NCI-H1417 (cell line): Measurements from ENCODE around the gene CLDN20.
"Not testable (repeated sequence)": the region's sequence is repeated elsewhere in the genome, so short reads cannot be mapped to it uniquely, and the experiment has no call there.

Source experiments
- DNase-seq, 3 experiments: peaks; one replicate each; lab custom pipeline; 2025; lab: John Stamatoyannopoulos, UW

The CLDN20 gene

DNA sequence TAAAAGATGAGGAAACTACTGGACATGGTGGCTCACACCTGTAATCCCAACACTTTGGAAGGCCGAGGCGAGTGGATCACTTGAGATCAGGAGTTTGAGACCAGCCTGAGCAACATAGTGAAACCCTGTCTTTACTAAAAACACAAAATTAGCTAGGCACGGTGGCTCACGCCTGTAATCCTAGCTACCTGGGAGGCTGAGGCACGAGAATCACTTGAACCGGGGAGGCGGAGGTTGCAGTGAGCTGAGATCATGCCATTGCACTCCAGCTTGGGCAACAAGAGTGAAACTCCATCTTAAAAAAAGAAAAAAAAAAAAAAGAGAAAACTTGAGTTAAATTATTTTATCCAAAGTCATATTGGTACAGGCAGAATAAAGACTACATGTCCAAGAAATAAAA is 49.1 kb downstream of the CLDN20 start:
- DNase-seq = not testable (repeated sequence)

- peak in 2 of 3 experiments; percentile 85 to 89 for DNase-seq
Observed at GRCh38 chr6:155313602-155314091, 49.8 kb downstream of the CLDN20 start.

DNA sequence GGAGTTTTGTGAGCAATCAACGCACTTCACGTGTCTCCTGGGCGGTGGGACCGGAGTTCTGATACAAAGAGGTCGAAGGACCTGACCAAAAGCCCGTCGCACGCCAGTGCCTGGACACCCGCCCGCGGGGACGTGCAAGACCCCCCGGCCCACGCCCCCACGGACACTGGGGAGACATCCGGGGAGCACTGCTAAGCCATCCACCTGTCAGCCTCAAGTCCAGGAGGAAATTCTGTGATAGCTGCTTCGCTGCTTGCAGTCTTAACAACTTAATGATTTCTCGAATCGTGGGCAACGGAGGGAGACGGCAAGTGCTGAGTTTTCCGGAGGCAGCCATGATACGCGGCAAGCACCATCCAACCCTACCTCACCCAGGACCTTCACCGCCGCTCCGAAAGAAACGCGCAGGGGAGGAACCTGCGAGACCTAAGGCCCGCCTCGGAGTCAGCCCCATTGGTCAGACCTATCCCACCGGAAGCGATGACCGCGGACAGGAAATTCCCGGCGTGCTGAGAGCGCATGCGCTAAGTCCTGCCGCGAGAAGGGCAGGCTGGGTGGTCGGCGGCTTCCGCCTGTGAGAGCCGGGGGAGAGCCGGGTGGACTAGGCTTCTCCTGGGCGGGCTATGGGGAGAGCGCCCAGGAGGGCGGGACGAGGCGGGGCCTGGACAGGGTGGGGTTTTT is 50.4 kb downstream of the CLDN20 start, which contains the start of gene TFB1M:
Gene TFB1M (minus strand): TSS at position 393 of the 681 bp plus-strand sequence. CDS start 56 bp downstream, at position 337.
- DNase-seq = peak; percentile 98 to 100 (median 99)

- peak in 2 of 3 experiments; percentile 87 to 99 for DNase-seq
Observed at GRCh38 chr6:155314773-155315515, 51.1 kb downstream of the CLDN20 start.

DNA sequence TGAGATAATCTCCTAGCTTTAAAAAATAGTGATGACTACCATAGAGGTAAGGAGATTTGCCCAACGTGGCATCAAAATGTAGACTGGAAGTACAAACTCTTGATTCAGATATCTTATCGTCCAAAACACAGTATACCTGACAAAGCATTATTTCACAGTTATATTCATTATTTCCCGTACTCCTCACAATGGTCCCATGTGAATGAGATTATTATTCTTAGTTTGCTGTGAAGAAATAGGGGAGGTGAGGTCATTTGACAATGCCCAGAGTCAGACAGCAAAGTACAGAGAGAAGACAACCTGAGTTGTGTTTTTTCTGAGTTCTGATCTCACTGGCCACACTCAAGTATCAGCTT is 51.7 kb downstream of the CLDN20 start:
- no peak for DNase-seq

- DNase-seq = no peak
Observed at GRCh38 chr6:155316419-155316818, 52.6 kb downstream of the CLDN20 start.

GRCh38 chr6:155317186-155317585 is 53.4 kb downstream of the CLDN20 start:
- no peak for DNase-seq

GRCh38 chr6:155319902-155320301 is 56.1 kb downstream of the CLDN20 start:
- no peak for DNase-seq

- no peak for DNase-seq
Observed at GRCh38 chr6:155324172-155324571, 60.4 kb downstream of the CLDN20 start.

DNA sequence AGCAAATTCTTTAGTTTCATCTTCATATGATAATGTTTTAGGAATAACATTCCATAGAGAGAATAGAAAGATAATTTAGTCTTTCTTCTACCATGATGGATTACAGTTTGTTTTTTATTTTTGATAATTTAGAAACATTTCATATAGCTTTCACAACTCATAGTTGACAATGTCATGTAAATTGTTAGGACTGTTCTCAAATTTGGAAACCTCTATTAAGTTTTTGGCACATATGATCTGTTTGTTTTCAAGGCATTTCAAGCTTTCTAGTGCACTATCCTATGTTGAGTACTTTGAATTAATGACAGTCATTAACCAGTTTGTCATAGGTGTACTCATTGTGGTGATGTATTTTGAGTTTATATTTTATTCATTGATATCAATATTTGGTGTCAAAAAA is 61.2 kb downstream of the CLDN20 start:
- DNase-seq = no peak

- peak in 2 of 3 experiments; percentile 49 to 74 for DNase-seq
Observed at GRCh38 chr6:155325700-155326516, 62.1 kb downstream of the CLDN20 start.
